Measurements from ENCODE around the gene HSF5.
A peak's percentile ranks its signal among the peaks of the same experiment; 100 is the strongest.

The HSF5 gene, protein sequence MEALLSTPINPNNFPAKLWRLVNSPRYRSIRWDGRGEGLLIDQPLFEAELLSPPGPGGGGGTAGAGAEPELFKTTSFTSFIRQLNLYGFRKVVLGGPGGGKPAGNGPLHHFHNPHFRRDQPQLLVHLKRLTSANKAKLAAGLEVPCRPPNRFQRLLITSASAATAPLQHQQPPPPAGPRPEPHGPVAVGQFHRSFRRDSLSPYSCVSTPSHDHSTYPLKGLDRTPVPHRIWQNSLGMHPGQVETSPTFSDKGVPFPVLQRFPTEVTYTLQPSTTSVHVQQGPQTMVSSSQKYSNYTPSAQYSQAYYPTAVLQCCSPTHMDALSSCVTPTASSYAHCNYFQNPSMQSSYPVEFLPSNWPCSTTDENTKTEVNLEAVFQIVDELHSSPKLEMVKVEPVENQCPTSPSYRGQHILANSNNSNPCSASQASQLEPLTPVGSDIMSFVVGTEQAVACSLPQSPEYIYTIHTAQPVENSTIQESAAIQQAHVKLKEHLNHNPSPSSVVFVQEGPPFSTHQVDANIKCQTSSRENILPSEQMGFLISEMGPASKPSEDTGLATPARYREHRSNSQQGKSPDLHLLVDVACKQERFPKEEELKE

GRCh38 chr17:58487589-58488427 lies at the start of gene HSF5:
Gene HSF5, minus strand, starts transcription at chr17:58488408. Its CDS starts 134 bp downstream, at chr17:58488274.
- DNase-seq, result no peak

GRCh38 chr17:58537266-58537665 lies 49.1 kb upstream of the HSF5 start:
- DNase-seq, result no peak

DNA sequence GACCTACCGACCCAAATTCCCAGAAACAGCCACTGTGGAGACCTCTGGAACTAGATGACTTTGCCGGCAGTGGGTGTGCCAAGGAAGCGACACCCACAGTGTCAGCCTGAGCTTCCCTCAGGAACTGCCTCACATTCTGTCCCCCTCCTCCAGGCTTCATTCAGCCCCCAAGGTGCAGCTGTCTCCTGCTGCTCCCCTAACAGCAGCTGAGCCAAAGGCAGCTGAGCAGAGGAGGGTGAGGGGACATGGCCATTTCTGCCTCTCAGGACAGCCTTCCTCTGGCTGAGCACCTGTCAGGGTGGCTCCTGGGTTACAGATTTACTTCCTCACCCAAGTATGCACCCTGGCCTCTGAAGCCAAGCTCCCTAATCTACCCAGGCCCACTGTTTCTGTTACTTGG lies 48.3 kb upstream of the HSF5 start:
- no peak for DNase-seq

DNA sequence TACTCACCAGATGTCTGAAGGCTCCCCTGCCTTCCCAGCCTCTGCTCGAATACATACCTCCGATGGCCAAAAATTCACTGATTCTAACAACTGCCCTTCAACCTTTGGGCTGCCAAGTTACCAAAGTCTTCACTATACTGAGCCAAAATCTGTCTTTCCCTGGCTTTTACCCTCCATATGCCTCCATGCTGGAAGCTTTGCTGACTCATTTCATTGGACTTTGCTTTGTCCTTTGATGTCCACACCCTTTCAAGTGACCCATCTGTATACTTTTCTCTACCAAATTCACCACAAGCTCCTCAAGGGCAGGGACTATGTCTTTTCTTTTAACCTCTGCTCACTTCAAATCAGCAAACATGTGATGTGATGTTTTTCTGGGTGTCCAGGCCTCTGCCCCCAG lies 47.2 kb upstream of the HSF5 start:
- no peak for DNase-seq

- no peak for DNase-seq
Observed at GRCh38 chr17:58534901-58535421, 46.8 kb upstream of the HSF5 start.

DNA sequence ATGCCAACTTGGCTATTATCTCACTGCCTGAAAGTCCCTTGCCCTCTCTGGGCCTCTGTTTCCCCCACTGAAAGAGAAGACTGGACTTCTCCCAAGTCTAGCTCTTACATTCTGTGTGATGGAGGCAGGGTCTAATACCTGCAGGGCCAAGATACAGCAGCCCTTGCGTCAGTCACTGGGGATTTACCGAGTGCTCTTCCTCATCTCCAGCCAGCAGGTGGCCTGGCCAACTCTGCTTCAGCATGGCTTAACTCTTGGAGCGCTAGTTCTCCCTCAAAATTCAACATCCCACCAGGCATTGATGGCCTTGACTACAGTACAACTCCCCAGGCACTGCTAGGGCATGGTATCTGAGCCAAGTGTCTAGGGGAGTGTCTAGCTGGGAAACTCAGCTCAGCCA lies 46.1 kb upstream of the HSF5 start:
- no peak for DNase-seq

DNA sequence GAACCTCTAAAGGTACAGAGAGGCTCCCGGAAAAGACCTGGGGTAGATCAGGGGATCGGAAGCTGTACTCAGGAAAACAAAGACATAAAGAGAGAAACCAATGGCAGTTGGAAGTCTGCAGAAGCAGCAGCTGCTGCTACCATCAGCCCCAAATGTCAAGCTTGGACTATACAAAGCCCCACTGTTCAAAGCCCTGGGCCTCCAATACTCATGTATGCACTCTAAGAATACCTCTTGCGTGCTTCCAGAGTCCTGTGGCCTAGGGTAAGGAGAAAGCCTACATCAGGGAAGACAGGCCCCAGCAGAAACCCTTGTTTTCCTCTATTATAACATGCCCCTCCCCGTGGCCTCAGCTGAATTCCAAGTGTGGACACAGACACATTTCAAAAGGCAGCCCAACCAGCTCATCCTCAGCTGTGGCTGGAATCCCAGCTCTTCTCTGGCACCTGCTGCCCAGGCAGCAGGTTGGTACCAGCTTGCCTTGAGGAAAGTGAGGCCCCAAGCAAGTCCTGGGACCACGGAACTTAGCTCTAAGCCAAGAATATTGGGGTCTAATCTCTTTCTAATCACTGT lies 45.5 kb upstream of the HSF5 start:
- DNase-seq, result no peak

- no peak for DNase-seq
Observed at GRCh38 chr17:58532555-58532951, 44.3 kb upstream of the HSF5 start.

DNA sequence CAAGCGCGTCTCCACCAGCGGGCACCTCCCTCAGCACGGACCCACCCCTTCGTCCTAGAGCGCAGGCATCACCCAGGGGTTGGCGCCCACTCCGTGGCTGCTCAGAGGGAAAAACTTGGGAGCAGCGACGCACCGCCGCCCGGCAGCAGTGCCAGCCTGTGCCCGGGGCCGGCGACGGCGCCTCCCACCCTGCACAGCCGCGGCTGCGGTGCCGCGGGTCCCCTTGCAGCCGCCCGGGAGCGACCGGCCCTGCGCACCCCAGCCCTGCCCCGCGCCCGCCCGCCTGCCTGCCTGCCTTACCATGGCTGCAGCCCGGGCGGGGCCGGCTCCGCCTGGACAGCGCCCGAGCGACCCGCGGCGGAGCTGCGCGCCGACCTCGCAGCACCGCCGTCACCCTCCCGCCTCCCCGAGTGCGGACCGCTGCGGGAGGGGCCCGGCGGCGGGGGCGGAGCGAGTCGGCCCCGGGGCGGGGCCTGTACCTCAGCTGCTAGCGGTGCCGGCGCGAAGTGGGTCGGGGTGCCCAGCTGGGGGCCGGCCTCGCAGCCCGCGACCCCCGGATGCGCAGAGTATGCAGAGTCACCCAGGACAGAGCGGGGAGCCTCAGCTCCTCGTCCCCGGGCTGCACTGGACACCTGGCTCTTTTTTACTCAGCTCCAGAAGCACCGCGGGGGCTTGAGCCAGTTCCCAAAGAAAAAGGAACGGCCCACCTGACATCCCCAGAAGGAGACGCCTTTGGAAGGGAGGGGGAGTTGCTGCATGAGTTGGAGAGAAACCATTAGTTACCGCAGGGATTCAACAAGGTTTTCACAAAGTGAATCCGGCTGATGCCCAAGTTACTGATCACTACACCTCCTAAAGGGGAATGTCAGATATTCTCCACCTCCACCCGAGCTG lies 43.7 kb upstream of the HSF5 start:
- peak; percentile 63 to 74 (median 70) for DNase-seq

DNA sequence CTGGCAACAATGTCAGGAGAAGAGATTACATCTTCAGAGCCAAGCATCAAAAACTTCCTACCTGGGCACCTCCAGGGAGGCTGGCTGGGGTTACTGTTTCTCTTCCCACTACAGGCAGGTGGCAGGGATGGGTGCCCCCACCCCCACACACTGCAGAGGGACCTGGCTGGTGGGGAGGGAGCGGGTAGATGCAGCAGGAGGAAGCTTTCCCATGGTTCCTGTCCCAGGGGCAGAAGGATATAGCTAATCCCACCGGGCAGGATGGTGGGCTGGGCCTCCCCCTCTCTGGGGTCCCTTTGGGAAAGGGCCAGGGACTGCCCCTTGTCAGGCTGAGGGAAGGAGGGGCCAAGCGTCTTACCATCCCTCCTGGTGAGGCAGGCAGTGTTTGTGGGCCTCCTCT lies 42.9 kb upstream of the HSF5 start:
- DNase-seq, result peak in 2 of 3 experiments; percentile 28 to 35

- DNase-seq, result no peak
Observed at GRCh38 chr17:58530655-58531054, 42.4 kb upstream of the HSF5 start.

DNA sequence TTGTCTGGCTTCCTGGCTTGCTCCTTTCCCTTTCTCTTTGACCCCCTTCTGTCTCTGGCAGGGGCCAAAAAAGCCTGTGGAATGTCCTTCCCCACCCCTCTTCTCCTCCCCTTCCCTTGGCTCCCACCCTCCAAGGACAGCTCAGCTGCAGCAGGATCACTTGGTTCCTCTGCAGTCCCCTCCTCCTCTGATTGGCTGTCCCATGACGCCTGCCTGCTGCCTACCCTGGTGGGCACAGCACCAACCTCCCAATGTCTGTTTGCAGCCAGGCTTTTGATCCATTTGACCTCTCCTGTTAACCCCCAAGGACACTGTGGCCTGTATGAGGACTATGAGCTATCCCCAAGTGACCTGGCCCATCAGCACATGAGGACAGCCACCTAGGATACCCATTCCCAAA lies 41.1 kb upstream of the HSF5 start:
- no peak for DNase-seq

- peak in 1 of 3 experiments; percentile 5 for DNase-seq
Observed at GRCh38 chr17:58528443-58528842, 40.2 kb upstream of the HSF5 start.

GRCh38 chr17:58527949-58528348 lies 39.7 kb upstream of the HSF5 start:
- DNase-seq, result no peak

- DNase-seq, result no peak
Observed at GRCh38 chr17:58527306-58527705, 39.1 kb upstream of the HSF5 start.

- no peak for DNase-seq
Observed at GRCh38 chr17:58525239-58525638, 37.0 kb upstream of the HSF5 start.

DNA sequence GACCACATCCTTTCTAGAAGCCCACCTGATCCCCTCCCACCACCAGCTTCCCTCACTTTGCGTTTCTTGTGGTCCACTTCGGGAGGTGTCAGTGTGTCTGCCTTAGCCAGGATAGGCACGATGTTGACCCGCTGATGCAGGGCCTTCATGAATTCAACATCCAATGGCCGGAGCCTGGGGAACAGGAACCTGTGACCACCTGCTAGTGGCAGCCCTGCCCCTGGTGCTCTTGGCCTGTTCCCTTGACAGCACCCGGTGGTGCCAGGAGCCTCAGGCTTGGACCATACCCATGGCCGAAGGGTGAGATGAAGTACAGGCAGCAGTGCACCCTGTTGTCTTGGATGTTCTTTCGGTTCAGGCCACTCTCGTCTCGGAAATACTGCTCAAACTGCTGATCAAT lies 33.5 kb upstream of the HSF5 start:
- DNase-seq, result no peak

GRCh38 chr17:58520843-58521430 lies 32.7 kb upstream of the HSF5 start:
- DNase-seq, result peak in 1 of 3 experiments; percentile 6

DNA sequence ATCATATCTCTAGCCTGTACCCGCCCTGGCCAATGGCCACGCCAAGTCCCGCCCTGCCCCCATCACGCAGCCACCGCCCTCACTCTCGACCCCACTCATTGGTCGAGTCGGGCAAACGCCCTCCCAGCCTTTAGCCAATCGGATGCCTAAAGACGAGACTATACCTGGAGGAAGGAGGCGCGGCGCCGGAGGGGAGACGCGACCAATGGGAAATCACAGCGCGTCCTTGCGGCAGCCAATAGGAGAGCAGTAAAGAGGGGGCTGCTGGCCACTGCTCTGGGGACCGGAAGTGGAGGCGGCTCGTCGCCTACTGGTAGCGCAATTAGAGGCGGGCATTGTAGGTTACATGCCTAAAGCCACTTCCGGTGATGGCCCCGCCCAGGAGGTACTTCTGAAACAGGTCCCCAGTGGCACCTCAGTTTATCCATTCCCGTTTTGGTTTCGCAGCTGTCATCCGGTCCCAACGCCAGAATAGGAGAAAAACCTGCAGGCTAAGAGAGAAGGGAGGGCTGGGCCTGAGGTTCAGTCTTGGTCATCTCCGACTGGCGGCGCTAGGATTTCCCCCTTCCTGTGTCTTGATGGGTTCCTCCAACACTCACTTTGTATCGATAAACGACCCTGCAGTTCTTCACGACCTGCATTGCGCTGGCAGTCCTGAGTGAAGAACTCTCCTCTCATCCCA lies 29.9 kb upstream of the HSF5 start:
- peak; percentile 99 to 100 (median 99) for DNase-seq

DNA sequence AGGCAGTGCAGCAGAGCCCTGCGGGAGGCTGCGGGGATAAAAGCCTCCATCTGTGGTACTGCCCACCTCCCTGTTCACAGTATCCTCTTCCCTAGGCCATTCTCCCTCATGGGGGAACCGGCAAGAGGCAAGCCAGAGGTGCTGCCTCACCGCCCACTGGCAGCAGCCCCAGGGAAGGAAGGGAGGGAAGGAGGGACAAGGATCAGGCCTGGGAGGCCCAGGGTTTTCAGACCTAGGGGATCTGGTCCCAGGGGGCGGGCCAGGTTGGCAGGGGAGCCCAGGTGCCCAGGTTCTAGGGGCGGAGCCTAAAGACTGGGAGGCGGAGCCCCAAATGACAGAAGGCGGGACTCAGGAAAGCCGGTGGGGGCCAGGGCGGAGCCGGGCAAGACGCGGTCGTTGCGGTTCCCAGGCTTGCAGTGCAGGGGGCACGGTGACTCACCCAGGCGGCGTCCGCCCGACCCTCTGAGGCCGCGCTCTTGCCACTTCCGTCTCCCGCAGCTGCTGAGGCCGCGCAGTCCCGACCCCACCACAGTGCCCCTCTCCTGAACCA lies 29.2 kb upstream of the HSF5 start:
- DNase-seq, result peak in 1 of 3 experiments; percentile 91
